Measurements from ENCODE around the gene WDR73.
A peak's percentile ranks its signal among the peaks of the same experiment; 100 is the strongest.
"Not testable (repeated sequence)": the region's sequence is repeated elsewhere in the genome, so short reads cannot be mapped to it uniquely, and the experiment has no call there.

The WDR73 gene

DNA sequence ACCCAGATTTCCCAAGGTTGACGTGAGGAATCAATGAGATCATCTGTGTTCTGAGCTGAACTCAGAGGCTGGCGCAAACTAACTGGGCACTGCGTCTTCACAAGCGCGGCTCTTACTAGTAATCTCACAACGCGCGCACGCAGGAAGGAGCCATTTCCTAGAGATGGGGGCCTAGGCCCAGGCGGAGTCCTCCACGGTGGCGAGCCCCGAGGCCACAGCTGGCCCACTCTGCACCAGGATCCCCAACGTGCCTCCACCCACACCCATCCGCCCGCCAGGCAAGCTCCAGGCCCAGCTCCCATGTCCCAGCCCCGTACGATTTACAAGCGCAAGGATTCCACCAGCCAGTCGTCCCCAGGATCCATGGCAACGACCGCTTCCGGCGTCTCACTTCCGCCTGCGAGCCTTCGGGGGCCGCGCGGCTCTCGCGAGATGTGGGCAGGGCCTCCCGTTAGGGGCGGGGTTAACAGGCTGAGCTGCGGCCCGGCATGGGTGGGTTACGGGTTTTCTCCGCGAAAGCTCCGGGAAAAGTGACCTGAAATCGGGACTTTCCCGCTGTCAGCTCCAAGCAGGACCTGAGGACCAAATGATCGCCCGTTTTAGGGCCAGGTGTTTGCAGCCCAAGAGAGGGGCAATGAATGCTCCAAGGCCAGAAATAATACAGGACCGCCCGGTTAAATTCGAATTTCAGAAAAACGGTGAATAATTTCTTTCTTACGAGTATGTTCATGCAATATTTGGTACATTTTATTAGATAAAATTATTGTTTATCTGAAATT is at the start of gene WDR73:
TSS of gene WDR73 (minus strand) at position 374 of the 779 bp plus-strand sequence. CDS start at position 365, 9 bp downstream.
- DNase-seq, result peak; percentile 67

DNA sequence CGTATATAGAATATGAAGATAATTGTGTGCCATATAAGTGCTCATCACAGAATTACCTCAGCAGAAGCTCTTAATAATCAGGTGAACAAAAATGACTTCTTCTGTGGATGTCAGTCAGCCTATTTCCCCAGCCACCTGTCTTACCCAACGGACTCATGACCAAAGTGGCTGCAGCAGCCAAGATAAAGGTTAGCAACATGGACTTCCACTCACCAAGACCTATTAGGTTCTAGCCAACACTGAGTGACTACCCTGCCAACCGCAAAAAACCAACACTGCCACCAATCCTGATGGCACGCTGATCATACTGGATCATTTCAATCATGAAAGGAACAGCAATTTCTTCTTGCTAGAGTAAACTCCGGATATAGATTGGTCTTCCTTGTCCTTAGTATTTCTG is 49.7 kb upstream of the WDR73 start:
- no peak for DNase-seq

DNA sequence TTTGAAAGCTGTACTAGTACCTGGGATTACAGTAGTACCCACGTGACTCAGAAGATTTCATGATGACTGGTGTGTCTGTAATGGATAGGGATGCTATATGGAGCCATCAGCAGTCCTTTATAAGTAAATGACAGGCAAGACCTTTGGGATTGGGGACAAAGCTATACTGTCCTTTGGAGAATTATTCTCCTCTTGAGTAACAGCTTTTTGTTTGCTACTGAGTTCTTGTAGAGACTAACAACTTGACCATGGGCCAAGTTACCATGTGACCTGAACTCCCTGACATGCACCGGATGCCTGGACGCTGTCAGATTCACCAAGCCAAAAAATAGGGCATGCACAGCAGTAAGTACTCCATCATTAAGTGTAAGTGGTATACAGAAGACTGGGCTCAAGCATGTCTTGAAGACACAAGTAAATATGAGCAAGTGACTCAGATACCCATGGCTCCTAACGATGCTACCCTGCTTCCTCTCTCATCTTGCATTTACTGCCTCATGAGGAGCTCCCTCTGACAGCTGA is 48.9 kb upstream of the WDR73 start:
- DNase-seq, result no peak

DNA sequence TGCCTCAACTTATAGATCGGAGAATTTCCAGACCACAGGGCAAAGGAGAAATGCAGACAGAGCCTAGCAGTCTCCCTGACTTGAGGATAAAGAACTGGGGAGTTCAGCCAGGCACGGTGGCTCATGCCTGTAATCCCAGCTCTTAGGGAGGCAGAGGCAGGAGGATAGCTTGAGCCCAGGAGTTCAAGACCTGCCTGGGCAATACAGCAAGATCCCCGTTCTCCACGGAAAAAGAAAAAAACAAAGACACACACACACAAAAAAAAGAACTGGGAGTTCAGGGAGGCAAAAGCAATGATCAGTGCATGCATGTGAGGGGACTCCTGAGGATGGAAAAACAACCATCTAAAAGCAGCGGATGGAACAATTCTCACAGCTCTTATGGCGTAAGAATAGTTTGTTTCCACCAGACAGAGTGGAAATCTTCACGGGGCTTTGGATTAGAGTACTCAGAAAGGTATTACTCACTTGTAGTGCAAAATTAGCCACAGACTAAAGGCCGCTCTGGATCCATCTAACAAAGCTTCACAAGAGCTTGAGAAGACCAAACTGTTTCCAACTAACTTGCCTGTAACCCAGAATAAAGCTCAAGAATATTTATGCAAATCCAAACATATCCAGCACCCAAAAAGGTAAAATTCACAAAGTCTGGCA is 45.6 kb upstream of the WDR73 start:
- DNase-seq, result no peak

DNA sequence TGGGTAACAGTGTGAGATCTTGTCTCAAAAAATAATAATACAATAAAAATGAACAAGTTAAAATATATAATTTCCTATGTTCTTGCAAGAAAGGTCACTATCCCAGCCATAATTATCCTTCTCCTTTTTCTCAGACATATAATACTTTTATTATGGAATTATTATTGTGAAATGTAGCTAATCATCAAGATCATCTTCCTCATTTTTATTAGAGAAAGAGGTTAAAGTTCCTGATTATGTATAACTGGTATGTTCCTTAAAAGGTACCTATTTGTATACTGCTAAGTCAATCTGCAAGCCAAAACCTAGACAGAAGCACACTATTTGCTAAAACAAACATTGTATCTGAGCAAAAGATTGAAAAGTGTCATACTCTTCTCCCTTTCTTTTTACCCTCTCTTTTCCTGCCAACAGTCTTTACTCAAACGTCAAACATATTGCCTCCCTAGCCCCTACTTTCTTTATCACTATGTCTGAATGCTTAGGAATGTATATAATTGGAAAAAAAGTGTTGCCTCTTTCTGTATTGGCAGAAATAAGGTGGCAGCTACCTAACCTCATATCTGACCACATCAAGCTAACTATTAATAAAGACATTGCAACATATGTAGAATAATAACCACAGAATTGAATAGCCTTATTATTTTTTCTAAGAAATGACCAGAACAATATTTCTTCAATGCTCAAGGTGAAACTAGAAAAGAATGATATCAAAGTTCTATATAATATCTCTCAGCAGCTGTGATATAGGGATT is 43.3 kb upstream of the WDR73 start:
- DNase-seq, result no peak

DNA sequence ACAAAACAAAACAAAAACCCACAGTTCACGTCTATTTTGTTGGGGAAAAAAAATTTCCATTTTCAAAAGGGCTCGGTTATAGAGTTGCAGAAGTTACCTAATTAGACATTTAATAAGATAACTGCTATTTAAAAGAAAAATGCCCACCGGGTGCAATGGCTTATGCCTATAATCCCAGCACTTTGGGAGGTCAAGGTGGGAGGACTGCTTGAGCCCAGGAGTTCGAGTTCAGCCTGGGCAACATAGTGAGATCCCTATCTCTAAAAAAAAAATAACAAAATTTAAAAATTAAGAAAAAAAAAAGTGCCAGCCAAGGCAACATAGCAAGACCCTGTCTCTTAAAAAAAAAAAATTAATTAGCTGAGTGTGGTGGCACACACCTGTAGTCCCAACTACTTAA is 42.7 kb upstream of the WDR73 start:
- DNase-seq, result no peak

DNA sequence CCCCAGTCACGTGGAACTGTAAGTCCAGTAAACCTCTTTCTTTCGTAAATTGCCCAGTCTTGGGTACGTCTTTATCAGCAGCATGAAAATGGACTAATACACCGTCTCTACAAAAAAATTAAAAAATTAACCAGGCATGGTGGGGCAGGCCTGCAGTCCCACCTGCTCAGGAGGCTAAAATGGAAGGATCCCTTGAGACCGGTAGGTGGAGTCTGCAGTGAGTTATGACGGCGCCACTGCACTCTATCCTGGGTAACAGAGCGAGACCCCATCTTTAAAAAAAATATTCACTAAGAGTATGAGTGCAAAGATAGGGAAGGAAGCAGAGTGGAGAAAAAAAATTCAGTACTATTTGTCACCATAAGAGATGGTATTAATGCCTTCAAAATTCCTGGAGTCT is 36.3 kb upstream of the WDR73 start:
- DNase-seq, result no peak

DNA sequence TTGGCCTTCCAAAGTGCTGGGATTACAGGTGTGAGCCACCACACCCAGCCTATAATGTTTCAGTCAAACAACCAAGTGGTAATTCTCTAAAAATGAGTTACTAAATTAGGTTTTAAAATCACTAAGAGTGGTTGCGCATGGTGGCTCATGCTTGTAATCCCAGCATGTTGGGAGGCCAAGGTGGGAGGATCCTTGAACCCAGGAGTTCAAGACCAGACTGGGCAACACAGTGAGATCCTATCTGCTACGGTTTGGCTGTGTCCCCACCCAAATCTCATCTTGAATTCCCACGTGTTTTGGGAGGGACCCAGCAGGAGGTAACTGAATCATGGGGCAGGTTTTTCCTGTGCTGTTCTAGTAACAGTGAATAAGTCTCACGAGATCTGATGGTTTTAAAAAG is 35.8 kb upstream of the WDR73 start:
- DNase-seq, result no peak

DNA sequence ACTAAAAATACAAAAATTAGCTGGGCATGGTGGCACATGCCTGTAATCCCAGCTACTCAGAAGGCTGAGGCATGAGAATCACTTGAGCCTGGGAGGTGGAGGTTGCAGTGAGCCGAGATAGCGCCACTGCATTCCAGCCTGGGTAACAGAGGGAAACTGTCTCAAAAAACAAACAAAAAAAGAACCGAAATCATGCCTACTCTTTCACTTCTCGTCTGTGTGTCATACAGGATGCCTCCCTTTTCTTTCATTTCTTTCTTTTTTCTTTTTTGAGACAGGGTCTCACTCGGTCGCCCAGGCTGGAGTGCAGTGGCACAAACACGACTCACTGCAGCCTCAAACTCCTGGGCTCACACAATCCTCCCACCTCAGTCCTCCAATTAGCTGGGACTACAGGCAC is 32.4 kb upstream of the WDR73 start:
- DNase-seq, result not testable (repeated sequence)

DNA sequence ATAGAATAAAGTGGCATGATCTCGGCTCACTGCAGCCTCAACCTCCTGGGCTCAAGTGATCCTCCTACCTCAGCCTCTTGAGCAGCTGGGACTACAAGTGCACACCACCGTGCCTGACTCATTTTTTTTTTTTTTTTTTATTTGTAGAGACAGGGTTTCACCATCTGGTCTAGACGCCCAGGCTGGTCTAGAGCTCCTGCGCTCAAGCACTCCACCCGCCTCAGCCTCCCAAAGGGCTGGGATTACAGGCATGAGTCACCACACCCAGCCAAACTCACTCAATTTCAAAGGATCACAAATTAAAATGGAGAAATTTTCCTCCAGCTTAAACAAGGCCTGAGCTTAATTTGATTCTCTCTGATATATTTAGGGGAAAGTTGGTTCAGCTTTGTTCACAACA is 31.2 kb upstream of the WDR73 start:
- no peak for DNase-seq

DNA sequence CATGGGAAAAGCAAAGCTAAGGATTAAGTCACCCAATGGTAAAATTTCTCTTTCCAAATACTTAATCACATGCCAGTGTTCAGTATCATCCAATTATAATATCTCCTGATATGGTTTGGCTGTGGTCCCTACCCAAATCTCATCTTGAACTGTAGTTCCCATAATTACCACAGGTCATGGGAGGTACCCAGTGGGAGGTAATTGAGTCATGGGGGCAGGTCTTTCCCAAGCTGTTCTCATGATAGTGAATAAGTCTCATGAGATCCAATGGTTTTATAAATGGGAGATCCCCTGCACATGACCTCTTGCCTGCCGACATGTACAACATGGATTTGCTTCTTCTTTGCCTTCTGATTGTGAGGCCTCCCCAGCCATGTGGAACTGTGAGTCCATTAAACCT is 30.0 kb upstream of the WDR73 start:
- no peak for DNase-seq

DNA sequence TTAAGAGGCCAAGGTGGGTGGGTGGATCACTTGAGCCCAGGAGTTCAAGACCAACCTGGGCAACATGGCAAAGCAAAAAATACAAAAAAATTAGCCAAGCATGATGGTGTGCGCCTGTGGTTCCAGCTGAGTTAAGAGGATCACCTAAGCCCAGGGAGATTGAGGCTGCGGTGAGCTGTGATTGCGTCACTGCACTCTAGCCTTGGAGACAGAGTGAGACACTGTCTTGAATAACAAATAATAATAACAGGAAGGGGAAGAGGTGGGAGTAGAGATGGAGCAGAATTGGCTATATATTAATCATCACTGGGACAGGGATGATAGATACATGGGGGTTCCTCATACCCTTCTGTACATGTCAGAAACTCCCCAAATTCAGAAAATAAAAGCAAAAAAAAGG is 27.7 kb upstream of the WDR73 start:
- no peak for DNase-seq

DNA sequence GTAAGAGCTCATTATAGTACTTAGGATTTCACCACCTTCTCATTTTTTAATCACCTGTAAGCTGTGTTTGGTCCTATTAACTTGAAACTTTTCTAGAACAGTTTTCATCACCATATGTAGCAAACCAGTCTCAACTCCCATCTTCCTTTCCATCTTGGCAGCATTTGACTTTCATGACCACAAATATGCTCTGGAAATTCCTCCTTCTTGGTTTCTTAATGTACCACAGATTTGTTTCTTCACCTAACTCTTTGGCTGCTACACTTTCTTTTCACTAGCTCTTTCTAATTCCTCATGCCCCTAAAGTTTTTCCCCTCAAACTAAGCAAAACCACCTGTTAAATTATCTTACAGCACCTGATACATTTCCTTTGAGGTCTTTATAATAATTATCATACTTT is 17.1 kb upstream of the WDR73 start:
- no peak for DNase-seq

DNA sequence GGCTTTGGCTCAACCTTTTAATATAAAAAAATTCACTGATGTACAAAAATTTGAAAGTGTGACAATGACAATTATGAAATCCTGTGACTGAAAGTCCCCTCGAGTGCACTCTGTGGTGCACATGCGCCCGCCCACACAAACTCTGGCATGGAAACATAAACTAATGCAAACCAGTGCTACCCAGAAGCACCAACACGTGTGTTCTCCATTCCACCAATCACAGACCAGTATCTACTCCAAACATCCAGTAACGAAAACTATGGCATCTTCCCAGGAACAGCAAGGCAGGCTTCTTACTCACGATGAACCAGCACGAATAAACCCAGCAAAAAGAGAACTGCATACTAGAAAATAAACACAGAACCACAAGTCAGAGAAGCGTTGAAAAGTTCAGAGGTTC is 15.6 kb upstream of the WDR73 start:
- DNase-seq, result no peak

DNA sequence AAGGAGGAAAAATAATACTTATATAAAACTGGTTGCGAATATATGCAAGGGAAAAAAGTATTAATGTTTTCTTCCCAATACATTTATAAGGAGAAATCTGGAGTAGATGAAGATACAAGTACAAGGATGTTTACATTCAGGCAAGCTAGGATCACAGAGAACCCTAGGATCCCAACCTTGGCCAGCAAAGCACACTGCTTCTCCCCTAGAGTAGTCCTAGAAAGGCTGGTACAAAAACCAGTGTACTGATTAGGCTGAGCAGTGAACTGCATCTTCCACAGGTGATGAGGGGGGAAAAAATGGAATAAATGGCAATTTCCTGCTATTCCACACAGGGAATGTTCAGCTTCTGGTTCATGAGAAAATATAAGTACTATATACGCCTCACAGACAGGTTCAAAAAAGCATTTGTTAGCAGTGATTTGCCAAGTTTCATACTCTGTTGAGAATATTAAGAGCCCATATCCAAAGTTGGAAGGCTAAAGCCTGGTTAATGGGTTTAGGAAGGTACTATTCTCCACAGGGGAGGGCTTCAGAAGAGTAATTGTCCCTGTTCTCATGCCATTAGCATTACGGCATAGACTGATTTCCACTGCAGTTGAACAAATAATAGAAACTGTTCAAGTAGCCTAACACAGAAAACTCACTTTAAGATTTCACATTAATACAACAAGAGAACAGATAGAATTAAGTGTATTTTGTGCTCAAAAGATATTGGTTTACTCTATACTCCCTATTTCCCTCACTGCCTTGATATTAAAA is 14.3 kb upstream of the WDR73 start:
- no peak for DNase-seq

DNA sequence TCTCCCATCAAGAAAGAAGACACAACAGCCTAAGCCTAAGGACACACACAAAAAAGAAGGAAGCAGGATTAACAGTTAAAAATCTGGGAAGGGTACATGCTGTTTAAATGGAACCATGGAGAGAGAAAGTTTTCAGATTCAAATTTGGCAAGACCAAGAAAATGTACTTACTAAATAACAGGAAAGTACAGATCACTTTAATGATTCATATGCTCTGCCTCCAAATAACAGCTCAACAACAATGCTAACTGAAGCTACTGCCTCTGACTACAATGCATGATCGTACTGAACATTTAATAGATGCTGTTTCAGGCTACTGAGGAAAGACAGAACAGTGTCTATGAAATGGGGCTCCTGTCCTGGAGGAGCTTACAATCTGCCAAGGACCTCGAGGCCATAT is 12.3 kb upstream of the WDR73 start:
- no peak for DNase-seq

DNA sequence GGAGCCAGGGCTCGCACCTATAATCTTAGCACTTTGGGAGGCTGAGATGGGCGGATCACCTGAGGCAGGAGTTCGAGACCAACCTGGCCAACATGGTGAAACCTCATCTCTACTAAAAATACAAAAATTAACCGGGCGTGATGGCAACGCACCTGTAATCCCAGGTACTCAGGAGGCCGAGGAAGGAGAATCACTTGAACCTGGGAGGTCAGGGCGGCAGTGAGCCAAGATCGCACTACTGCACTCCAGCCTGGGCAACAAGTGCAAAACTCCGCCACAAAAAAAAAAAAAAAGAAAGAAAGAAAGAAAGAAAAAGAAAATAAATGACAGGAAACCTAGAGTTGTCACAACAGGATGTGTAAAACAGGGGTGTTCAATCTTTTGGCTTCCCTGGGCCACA is 6.9 kb upstream of the WDR73 start:
- DNase-seq, result no peak

DNA sequence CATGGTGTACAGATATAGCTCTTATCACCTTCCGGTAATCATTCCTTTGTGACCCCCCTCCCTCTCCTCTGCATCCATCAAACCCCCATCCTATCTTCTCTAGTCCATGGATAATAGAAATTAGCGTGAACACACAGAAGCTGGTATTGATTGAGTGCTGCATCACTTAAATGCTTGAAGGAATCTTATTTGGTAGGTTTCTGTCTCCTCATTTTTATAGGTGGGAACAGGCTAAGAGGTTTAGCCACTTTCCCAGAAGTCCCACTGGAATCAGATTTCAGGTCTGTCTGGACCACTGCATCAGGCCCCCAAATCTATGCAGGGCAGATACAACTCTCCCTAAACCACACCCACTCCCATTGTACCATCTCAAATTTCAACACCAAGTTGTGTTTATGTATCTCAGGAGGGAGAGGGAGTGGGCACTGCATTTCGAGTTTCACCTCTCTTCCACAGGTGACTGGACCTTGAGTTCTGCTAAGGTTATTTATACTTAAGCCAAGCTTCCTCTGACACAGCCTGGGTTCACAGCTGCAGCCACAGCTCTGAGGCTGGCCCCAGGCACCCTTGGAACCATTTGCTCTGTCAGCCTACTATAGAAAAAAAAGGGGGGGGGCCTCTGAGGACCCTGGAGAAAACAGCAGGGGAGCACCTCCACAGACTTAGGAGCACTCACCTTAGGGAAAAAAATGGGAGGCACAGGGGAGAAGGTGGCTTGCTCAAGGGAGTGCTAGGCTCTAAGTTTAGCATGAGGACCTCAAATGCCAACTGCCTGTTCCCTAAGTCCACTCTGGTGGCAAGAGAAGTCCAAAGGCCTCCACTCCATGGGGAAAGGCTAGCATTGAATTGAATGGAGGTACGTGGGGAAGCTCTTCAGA is 6.1 kb upstream of the WDR73 start:
- no peak for DNase-seq

DNA sequence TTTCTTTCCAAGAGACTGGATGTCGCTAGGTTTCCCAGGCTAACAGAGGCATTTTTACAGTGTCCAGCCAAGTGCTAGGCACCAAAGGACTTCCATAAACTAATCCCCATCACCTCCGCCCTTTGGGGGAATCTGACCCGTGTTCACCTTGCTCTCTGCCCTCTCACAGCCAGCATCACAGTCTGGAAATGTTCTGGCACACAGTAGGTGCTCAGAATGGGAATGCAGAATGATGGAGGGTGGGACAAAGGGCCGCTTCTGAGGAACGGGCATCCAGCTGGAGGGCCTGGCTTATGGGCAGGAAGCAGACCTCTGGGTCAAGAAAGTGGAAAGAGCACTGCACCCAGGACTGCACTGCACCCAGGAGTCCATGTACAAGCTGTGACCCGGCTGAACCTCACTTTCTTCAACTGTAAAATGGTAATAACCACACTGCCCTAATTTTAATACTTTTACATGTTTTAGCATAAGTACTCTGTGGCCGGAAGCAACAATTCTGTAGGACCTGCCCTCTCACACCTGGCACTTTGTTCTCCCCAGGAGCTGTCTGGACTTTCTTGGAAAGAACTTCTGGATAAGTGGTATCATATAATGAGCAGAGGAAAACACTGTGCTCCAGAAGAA is 4.8 kb upstream of the WDR73 start:
- no peak for DNase-seq

DNA sequence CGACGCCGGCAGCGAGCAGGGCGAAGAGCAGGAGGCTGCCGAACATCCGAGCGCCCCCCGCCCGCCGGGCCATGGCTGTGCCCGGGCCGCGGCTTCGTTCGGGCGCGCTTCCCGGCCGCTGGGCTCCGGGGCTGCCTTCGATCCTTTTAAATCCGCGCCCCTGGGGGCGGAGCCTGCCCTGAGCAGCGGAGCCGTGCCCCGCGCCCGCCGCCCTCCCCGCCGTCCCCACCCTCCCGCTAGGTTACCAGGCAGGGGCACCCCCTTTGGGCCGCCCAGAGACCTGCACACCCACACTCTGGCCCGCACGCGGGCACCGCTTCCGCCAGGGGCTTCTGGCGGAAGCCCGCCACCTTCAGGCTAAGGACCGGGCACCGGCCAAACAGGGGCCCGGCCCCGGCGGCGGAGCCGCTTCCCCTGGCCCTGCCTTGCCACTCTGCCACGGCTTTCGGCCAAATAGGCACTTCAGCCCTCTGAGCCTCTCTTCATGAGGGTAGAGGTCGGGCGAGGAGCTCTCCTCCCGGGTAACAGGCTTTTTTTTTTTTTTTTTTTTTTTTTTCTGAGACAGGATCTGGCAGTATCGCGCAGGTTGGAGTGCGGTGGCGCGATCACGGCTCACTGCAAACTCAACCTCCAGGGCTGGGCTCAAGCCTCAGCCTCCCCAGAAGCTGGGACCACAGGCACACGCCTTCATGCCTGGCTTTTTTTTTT is 4.2 kb upstream of the WDR73 start, which contains the start of gene NMB:
TSS of gene NMB (minus strand) at position 120 of the 708 bp plus-strand sequence. CDS start at position 73, 47 bp downstream.
- DNase-seq, result peak; percentile 15

DNA sequence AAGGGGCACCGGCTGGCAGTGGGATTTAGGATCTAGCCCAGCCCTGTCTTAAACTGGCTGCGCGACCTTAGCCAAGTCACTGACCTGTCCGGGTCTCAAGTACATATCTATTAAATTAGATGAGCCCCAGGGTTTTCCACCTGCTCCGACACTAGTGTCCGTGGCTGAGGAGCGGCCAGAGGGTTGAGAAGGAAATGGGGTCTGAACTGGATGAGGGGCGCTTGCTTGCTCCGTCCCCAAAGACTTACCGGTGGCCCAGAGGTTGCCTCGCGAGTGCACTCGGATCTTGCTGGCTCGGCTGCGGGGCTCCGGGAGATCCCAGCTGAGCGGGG is 3.6 kb upstream of the WDR73 start:
- DNase-seq, result no peak

Measured in DMS153 (cell line).